NK-92 (cell line): ENCODE results near the gene SLC35B2.

ENCODE experiments used
- DNase-seq: peaks from one replicate; lab custom pipeline; 2025; ENCODE audit not compliant: unreplicated experiment; lab: John Stamatoyannopoulos, UW

Gene SLC35B2

GRCh38 chr6:44224029-44224964 lies 33.0 kb downstream of the SLC35B2 start:
- no peak for DNase-seq

DNA sequence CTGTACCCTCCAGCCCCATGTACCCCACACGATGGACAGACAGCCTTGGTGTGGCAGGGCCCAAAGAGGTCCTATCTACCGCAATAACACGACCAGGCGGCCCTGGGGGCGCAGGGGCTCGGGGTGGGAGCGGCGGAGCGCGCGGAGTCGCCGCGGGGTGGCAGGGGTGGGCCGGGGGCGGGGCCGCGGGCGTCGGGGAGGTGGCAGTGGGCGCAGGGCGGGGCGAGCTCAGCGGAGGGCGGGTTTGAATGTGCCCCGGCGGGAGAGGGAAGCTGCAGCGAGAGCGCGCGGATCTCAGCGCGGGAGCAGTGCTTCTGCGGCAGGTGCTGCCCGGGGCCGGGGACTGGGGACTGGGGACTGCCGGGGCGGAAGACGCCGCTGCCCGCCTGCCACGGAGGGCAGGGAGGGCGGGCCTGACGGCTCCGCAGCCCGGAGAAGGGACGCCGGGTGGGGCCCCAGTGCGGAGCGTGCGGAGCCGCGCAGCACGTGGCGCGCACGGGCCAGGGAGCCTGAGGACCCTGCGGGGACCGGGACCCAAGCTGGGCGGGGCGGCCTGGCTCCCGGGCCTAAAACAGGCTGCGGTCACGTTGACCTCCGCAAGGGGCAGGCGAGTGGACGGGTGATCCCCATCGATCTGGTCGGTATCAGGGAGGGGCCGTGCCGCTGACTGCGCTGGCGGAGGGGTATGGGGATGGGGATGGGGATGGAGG lies 33.9 kb downstream of the SLC35B2 start, which contains the start of gene SLC29A1:
Gene SLC29A1, plus strand, starts transcription at position 277 of the 710 bp plus-strand sequence. CDS start 3,719 bp downstream, outside the sequence.
- peak; percentile 40 for DNase-seq

DNA sequence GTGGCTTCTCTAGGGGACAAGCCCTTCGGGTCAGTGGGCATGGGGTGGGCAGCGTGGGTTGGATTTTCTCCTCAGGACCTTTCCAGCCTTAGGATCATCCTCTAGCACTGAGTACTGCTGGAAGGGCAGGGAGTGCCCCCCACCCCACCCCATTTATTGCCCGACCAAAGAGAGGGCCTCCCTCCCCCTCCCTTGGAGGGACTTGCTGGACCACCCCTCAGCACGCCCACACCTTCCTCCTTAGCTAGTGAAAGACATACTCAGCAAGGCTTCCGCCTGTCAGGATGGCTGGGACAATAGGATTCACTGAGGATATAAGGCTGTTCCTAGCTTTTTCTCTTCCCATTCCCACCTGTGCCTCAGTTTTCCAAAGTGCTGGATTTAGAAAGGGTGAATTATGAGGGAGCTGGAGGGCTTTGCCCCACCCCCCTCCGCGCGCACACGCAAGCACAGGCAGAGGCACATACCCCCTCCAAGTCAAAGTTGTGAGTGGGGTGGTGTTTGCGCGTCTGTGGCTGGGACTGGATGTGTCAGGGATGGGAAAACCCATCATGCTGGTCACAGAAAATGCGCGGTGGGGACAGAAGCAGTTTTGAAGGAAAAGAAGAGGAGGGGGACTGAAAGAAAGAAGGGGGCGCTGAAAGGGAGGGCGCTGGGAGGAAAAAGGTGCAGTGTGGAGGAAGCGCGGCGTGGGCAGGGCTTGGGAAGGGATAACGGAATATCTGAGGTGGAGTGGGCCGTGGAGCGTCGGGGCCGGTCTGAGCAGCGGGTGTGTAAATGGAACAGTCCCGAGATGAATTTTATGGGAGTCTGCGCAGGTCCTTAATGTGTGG lies 34.6 kb downstream of the SLC35B2 start:
- DNase-seq: no peak

- no peak for DNase-seq
Measured at GRCh38 chr6:44221961-44222335, 35.4 kb downstream of the SLC35B2 start.

DNA sequence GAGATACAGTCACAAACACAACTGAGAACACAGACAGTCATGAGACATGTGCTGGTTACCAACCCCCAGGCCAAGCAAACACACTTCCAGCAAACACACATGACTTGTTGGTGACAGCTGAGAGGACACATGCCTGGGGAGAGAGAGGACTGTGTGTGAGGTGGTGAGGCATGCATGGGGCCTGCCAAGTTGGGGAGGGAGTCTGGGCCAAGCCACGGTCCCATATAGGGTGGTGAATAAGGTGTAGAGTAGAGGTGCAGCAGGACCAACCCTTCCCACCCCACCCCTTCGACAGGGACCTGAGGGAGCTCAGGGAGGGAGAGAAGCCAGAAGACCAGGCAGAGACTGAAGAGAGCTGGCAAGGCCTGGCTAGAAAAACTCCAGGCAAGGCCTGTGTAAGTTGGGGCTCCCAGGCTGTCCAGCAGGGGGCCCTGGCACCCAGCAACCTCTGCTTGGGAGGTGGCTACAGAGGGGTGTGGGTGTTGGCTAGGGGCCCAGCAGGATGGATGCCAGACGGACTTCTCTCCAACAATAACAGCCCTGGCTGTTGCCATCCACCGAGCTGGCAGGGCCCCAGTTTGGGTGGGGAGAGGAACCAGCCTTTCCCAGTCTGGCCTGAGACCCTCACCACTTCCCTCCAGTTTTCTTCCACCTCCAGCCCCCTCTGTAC lies 35.9 kb downstream of the SLC35B2 start:
- no peak for DNase-seq

DNA sequence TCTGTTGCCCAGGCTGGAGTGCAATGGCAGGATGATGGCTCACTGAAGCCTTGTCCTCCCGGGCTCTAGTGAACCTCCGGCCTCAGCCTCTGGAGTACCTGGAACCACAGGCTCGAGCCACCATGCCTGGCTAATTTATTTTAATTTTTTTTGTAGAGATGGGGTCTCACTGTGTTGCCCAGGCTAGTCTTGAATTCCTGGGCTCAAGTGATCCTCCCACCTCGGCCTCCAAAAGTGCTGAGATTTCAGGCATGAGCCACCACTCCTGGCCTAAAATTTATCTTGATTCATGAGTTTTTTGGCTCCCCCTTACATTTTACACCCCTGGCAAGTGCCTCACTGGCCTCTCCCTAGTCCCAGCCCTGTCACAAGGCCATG lies 36.4 kb downstream of the SLC35B2 start:
- no peak for DNase-seq

GRCh38 chr6:44219815-44220784 lies 37.2 kb downstream of the SLC35B2 start:
- no peak for DNase-seq

GRCh38 chr6:44219053-44219814 lies 38.1 kb downstream of the SLC35B2 start:
- DNase-seq: no peak

DNA sequence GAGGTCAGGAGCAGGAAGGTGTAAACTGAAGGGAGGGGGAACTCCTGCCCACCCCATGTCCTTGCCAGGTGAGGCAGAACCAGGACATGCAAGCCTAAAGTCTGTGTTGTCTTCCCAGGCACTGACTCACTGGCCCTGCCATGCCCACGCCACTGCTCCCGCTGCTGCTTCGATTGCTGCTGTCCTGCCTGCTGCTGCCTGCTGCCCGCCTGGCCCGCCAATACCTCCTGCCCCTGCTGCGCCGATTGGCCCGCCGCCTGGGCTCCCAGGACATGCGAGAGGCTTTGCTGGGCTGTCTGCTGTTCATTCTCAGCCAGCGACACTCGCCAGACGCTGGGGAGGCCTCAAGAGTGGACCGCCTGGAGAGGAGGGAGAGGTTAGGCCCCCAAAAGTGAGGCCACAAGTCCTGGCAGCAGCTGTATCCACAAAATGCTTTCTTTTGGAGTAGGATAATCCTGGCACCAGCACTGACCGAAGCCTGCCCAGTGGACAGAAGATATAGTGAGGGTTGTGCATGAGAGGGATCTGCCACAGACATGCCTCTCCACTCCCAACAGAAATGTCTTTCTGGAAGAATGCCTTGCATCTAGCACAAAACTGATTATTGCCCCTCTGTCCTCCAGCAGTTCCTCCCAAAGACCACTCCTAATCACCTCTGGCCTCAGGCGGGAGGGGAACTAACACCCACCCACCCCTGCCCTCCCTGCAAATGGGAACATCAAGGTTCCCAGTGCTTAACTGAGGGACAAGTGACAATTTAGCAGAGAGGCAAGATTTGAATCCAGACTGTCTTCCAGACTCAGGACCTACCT lies 39.8 kb downstream of the SLC35B2 start:
- DNase-seq: no peak

- DNase-seq: no peak
Measured at GRCh38 chr6:44216677-44217331, 40.5 kb downstream of the SLC35B2 start, which contains the start of gene MYMX. MYMX (plus strand) TSS chr6:44216926; CDS start chr6:44217472, 546 bp downstream.

DNA sequence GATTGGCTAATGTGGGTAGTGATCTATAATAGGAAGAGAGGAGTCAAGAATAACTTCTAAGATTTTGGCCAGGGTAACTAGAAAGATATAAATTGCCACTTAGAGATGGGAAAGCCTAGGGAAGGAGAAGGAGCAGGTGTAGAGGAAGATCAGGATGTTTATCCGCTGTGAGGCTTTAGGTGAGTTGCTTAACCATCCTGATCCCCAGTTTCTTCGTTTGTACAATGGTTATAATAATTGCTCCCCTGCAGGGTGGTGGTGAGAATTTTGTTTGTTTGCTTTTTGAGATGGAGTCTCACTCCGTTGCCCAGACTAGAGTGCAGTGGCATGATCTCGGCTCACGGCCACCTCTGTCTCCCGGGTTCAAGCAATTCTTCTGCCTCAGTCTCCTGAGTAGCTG lies 43.0 kb downstream of the SLC35B2 start:
- DNase-seq: no peak

DNA sequence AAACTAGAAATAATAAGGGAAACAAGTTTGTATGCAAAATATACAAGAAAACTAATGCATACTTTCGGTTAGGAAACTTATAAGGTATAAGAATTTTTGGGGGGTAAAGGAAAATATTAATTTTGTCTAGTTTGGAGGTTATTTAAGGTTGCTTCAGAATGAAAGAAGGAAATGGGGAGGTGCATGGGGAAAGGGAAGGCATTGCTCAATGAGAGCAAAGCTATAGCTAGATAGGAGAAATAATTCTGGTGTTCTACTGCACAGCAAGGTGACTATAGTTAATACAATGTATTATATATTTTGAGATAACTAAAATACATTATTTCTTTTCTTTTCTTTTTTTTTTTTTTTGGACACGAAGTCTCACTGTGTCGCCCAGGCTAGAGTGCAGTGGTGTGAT lies 46.0 kb downstream of the SLC35B2 start:
- DNase-seq: no peak

DNA sequence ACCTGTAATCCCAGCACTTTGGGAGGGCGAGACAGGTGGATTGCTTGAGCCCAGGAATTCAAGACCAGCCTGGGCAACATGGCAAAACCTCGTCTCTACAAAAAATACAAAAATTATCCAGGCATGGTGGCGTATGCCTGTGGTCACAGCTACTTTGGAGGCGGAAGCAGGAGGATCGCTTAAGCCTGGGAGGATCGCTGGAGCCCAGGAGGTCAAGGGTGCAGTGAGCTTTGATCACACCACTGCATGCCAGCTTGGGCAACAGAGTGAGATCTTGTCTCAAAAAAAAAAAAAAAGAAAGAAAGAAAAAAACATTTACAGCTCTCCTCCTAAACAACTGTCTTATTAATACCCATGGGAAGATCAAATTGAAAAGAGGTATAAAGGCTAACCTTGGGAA lies 49.4 kb downstream of the SLC35B2 start:
- no peak for DNase-seq
